Measurements from ENCODE around the gene GPR68. TPM values are rescaled to one million over a fixed set of nuclear protein-coding genes. Genes with fewer than 3 reads are reported as not detected.

The GPR68 gene
- total RNA-seq, 2 donors from 2014 or later: 1.8 to 2.0 TPM

- ATAC-seq (ENCODE audit: insufficient number of reproducible peaks, low FRiP score, low read depth): no peak
- Histone ChIP-seq H3K4me1 (ENCODE audit: control insufficient read depth in 1 of 2, low read depth in 2 of 2) (peaks cover 2 to 18% of the 10 kb centered on the region in 2 donors), H3K27me3 (replicated peaks; ENCODE audit: insufficient read depth) (no peaks in the 10 kb centered on the region), H3K4me3 (no peak overlapping the region), H3K36me3 (no peaks in the 10 kb centered on the region), H3K27ac (no peak overlapping the region), H3K9me3 (no peaks in the 10 kb centered on the region)
- TF ChIP-seq CTCF (IDR thresholded peaks at IDR 0.05): no peak
- no peak for DNase-seq (ENCODE audit: low spot score)
Measured at GRCh38 chr14:91257328-91258010, 13.0 kb upstream of the GPR68 start.

- no peak for TF ChIP-seq CTCF (IDR thresholded peaks at IDR 0.05)
- Histone ChIP-seq H3K27ac (no peak overlapping the region), H3K4me1 (ENCODE audit: control insufficient read depth in 1 of 2, low read depth in 2 of 2) (peaks cover 2 to 18% of the 10 kb centered on the region in 2 donors), H3K27me3 (replicated peaks; ENCODE audit: insufficient read depth) (no peaks in the 10 kb centered on the region), H3K36me3 (no peaks in the 10 kb centered on the region), H3K9me3 (no peaks in the 10 kb centered on the region), H3K4me3 (no peak overlapping the region)
- ATAC-seq (ENCODE audit: insufficient number of reproducible peaks, low FRiP score, low read depth): no peak
- no peak for DNase-seq (ENCODE audit: low spot score)
Measured at GRCh38 chr14:91256661-91257060, 12.2 kb upstream of the GPR68 start.

- ATAC-seq (ENCODE audit: insufficient number of reproducible peaks, low FRiP score, low read depth) (no peak), DNase-seq (ENCODE audit: low spot score) (no peak)
- Histone ChIP-seq H3K27ac (no peak overlapping the region), H3K9me3 (no peaks in the 10 kb centered on the region), H3K4me1 (ENCODE audit: control insufficient read depth in 1 of 2, low read depth in 2 of 2) (peaks cover 2 to 18% of the 10 kb centered on the region in 2 donors), H3K27me3 (replicated peaks; ENCODE audit: insufficient read depth) (no peaks in the 10 kb centered on the region), H3K36me3 (no peaks in the 10 kb centered on the region), H3K4me3 (no peak overlapping the region)
- TF ChIP-seq CTCF (IDR thresholded peaks at IDR 0.05): no peak
Measured at GRCh38 chr14:91255026-91255695, 10.7 kb upstream of the GPR68 start.

GRCh38 chr14:91254461-91254860 is 10.0 kb upstream of the GPR68 start:
- H3K36me3 ChIP-seq: no peaks in the 10 kb centered on the region
- no peak for TF ChIP-seq CTCF (IDR thresholded peaks at IDR 0.05)
- ATAC-seq (ENCODE audit: insufficient number of reproducible peaks, low FRiP score, low read depth) (no peak), DNase-seq (ENCODE audit: low spot score) (no peak)
- H3K27ac ChIP-seq: no peak overlapping the region
- no peaks in the 10 kb centered on the region for H3K27me3 ChIP-seq (replicated peaks; ENCODE audit: insufficient read depth)
- H3K4me1 ChIP-seq (ENCODE audit: control insufficient read depth in 1 of 2, low read depth in 2 of 2): peaks cover 2 to 18% of the 10 kb centered on the region in 2 donors
- no peaks in the 10 kb centered on the region for H3K9me3 ChIP-seq
- no peak overlapping the region for H3K4me3 ChIP-seq

- no peak for TF ChIP-seq CTCF (IDR thresholded peaks at IDR 0.05)
- peaks cover 2 to 18% of the 10 kb centered on the region in 2 donors for H3K4me1 ChIP-seq (ENCODE audit: control insufficient read depth in 1 of 2, low read depth in 2 of 2)
- peak overlapping the region; percentile 73 for H3K4me3 ChIP-seq
- DNase-seq (ENCODE audit: low spot score): no peak
- ATAC-seq (ENCODE audit: insufficient number of reproducible peaks, low FRiP score, low read depth): no peak
- no peaks in the 10 kb centered on the region for H3K27me3 ChIP-seq (replicated peaks; ENCODE audit: insufficient read depth)
- no peaks in the 10 kb centered on the region for H3K36me3 ChIP-seq
- no peak overlapping the region for H3K27ac ChIP-seq
- H3K9me3 ChIP-seq: no peaks in the 10 kb centered on the region
Measured at GRCh38 chr14:91253795-91254323, 9.4 kb upstream of the GPR68 start.

Data from thoracic aorta (tissue), 2 donors.